H1 (cell line): ENCODE measurements around the gene TOMM5. TPM values are rescaled to one million over a fixed set of nuclear protein-coding genes. Genes with fewer than 3 reads are reported as not detected.

Source experiments
- CTCF ChIA-PET: fragments of 300-600 bp; sonication (Branson Sonifier 250); formaldehyde crosslinking; loops from one replicate; lab custom pipeline; 2021; ENCODE audit not compliant: partially characterized antibody; lab: Charles Lee
- POLR2A ChIA-PET: fragments of 300-600 bp; sonication (Branson Sonifier 250); formaldehyde crosslinking; loops from one replicate; lab custom pipeline; 2021; ENCODE audit warnings: inconsistent platforms; ENCODE audit not compliant: partially characterized antibody; lab: Charles Lee
- DNase-seq, 2 experiments: peaks; one replicate each; pipeline versions ENCODE4 v3.0.0 to v3.0.0-alpha.2; 2010 to 2022; ENCODE audit warnings: low spot score in 2 of 2, low read depth in 1 of 2, mixed read lengths in 1 of 2
- FAIRE-seq: peaks from 2 replicates; lab custom pipeline; 2011; peaks lifted over from hg19 to GRCh38; lab: Jason Lieb, UNC
- H2AFZ ChIP-seq: 2 replicates; pipeline ENCODE4 v1.8.1; 2012; ENCODE audit warnings: low read length, inconsistent platforms
- H2AK5ac ChIP-seq: 2 replicates; pipeline ENCODE4 v1.6.1; 2013; ENCODE audit warnings: low read depth, low read length
- H2BK120ac ChIP-seq: replicated peaks from 2 replicates; pipeline ENCODE3; 2013; ENCODE audit warnings: low read depth, low read length, inconsistent platforms
- H2BK12ac ChIP-seq: 2 replicates; pipeline ENCODE4 v1.6.1; 2013; ENCODE audit warnings: low read depth, low read length
- H2BK15ac ChIP-seq: 2 replicates; pipeline ENCODE4 v1.6.1; 2013; ENCODE audit warnings: low read length
- H2BK20ac ChIP-seq: 2 replicates; pipeline ENCODE4 v1.6.1; 2013; ENCODE audit warnings: low read length
- H2BK5ac ChIP-seq: 2 replicates; pipeline ENCODE4 v1.6.1; 2013; ENCODE audit warnings: low read depth, low read length
- H3K14ac ChIP-seq: 2 replicates; pipeline ENCODE4 v1.6.1; 2013; ENCODE audit warnings: inconsistent platforms; ENCODE audit not compliant: insufficient read length
- H3K18ac ChIP-seq: 2 replicates; pipeline ENCODE4 v1.6.1; 2013; ENCODE audit warnings: low read length; ENCODE audit errors: extremely low read depth
- H3K23ac ChIP-seq: 2 replicates; pipeline ENCODE4 v1.6.1; 2013; ENCODE audit warnings: inconsistent platforms; ENCODE audit not compliant: insufficient read length
- H3K23me2 ChIP-seq: 2 replicates; pipeline ENCODE4 v1.6.1; 2013; ENCODE audit warnings: low read depth, low read length
- H3K27ac ChIP-seq: 2 replicates; pipeline ENCODE4 v1.6.1; 2011; ENCODE audit warnings: low read depth, low read length, inconsistent platforms
- H3K27me3 ChIP-seq, 4 experiments: replicated peaks in 1 of 4; 1 replicate in 1 of 4; 2 replicates in 3 of 4; pipeline versions ENCODE4 v1.6.1 to v1.8.1; 2011 to 2013; ENCODE audit warnings: low read length in 3 of 4, mild to moderate bottlenecking in 3 of 4, inconsistent platforms in 2 of 4, mixed read lengths in 2 of 4, moderate library complexity in 1 of 4; ENCODE audit not compliant: control insufficient read depth in 3 of 4, insufficient read depth in 3 of 4; ENCODE audit errors: extremely low read depth in 1 of 4
- H3K36me3 ChIP-seq, 4 experiments: 2 replicates each; pipeline versions ENCODE4 v1.6.1 to v1.8.1; 2011 to 2013; ENCODE audit warnings: mild to moderate bottlenecking in 4 of 4, low read length in 3 of 4, moderate library complexity in 2 of 4, control low read depth in 1 of 4, inconsistent platforms in 1 of 4; ENCODE audit not compliant: insufficient read depth in 4 of 4, control insufficient read depth in 2 of 4
- H3K4ac ChIP-seq: replicated peaks from 2 replicates; pipeline ENCODE3; 2013; ENCODE audit warnings: low read length, low read depth, mixed read lengths, inconsistent platforms; ENCODE audit not compliant: insufficient read length
- H3K4me1 ChIP-seq, 4 experiments: replicated peaks in 1 of 4; 1 replicate in 1 of 4; 2 replicates in 3 of 4; pipeline versions ENCODE4 v1.6.1 to v1.8.1; 2011 to 2013; ENCODE audit warnings: low read length in 3 of 4, inconsistent platforms in 2 of 4, mixed read lengths in 1 of 4; ENCODE audit not compliant: insufficient read depth in 4 of 4, control insufficient read depth in 3 of 4
- H3K4me2 ChIP-seq, 2 experiments: 2 replicates each; pipeline versions ENCODE4 v1.6.1 to v1.8.1; 2011 to 2013; ENCODE audit warnings: low read depth in 2 of 2, low read length in 2 of 2, control low read depth in 1 of 2, inconsistent platforms in 1 of 2, mild to moderate bottlenecking in 1 of 2; ENCODE audit not compliant: insufficient read depth in 1 of 2
- H3K4me3 ChIP-seq, 4 experiments: fragments of 200-600, 300-600 bp in 1 of 4; sonication (generic), shearing (Covaris generic), sonication (Bioruptor Twin) in 1 of 4; 2 replicates each; pipeline versions ENCODE4 v1.5.1 to v1.8.1; 2011 to 2016; ENCODE audit warnings: low read length in 4 of 4, low read depth in 3 of 4, control low read depth in 2 of 4, inconsistent platforms in 2 of 4, mild to moderate bottlenecking in 2 of 4, mixed read lengths in 1 of 4, moderate library complexity in 1 of 4; ENCODE audit not compliant: insufficient read depth in 2 of 4; ENCODE audit errors: extremely low read depth in 1 of 4
- H3K56ac ChIP-seq: replicated peaks from 2 replicates; pipeline ENCODE3; 2013; ENCODE audit warnings: low read depth, mild to moderate bottlenecking, mixed read lengths, low read length, inconsistent platforms; ENCODE audit not compliant: insufficient read length
- H3K79me1 ChIP-seq: 2 replicates; pipeline ENCODE4 v1.6.1; 2013; ENCODE audit warnings: low read depth, low read length, control low read depth
- H3K79me2 ChIP-seq, 2 experiments: 2 replicates each; pipeline versions ENCODE4 v1.6.1 to v1.8.1; 2012 to 2013; ENCODE audit warnings: low read length in 2 of 2, mild to moderate bottlenecking in 2 of 2, inconsistent platforms in 1 of 2; ENCODE audit not compliant: insufficient read depth in 2 of 2, control insufficient read depth in 1 of 2
- H3K9ac ChIP-seq, 4 experiments: replicated peaks in 1 of 4; 1 replicate in 1 of 4; 2 replicates in 3 of 4; pipeline versions ENCODE4 v1.6.1 to v1.8.1; 2011 to 2013; ENCODE audit warnings: low read depth in 3 of 4, low read length in 3 of 4, control low read depth in 2 of 4, mild to moderate bottlenecking in 2 of 4, moderate library complexity in 2 of 4, inconsistent platforms in 1 of 4; ENCODE audit errors: extremely low read depth in 1 of 4
- H3K9me3 ChIP-seq, 2 experiments: 2 replicates each; pipeline versions ENCODE4 v1.6.1 to v1.8.1; 2012 to 2013; ENCODE audit warnings: mild to moderate bottlenecking in 2 of 2, moderate library complexity in 2 of 2, control low read depth in 1 of 2, inconsistent platforms in 1 of 2, low read depth in 1 of 2, low read length in 1 of 2, mixed read lengths in 1 of 2; ENCODE audit not compliant: insufficient read depth in 2 of 2
- H4K20me1 ChIP-seq, 2 experiments: replicated peaks in 1 of 2; 2 replicates each; pipeline versions ENCODE3 to v1.8.1; 2011 to 2013; ENCODE audit warnings: inconsistent platforms in 2 of 2, low read length in 2 of 2, mild to moderate bottlenecking in 1 of 2; ENCODE audit not compliant: insufficient read depth in 2 of 2, control insufficient read depth in 1 of 2
- H4K5ac ChIP-seq: 2 replicates; pipeline ENCODE4 v1.6.1; 2013; ENCODE audit warnings: low read length, low read depth, mixed read lengths, inconsistent platforms; ENCODE audit not compliant: insufficient read length
- H4K8ac ChIP-seq: 2 replicates; pipeline ENCODE4 v1.8.0; 2013; ENCODE audit warnings: mild to moderate bottlenecking, moderate library complexity, low read length, inconsistent platforms; ENCODE audit not compliant: insufficient read depth; ENCODE audit errors: extremely low read depth
- H4K91ac ChIP-seq: replicated peaks from 2 replicates; pipeline ENCODE3; 2013; ENCODE audit warnings: low read length, mixed read lengths, inconsistent platforms; ENCODE audit not compliant: insufficient read length
- ASH2L ChIP-seq: fragments of 200-600, 300-600 bp; sonication (generic); IDR thresholded peaks from one replicate; pipeline ENCODE4 v1.7.1; 2017; ENCODE audit warnings: low read length
- BCL11A ChIP-seq, 2 experiments: IDR thresholded peaks; one replicate each; pipeline ENCODE4 v1.6.1; 2011; ENCODE audit warnings: low read depth in 2 of 2, low read length in 2 of 2, mild to moderate bottlenecking in 2 of 2
- CBX8 ChIP-seq: fragments of 300-800, 300-1000 bp; sonication (generic); IDR thresholded peaks from 2 replicates; pipeline ENCODE4 v1.7.1; 2016; ENCODE audit warnings: low read depth, low read length, borderline replicate concordance
- CHD2 ChIP-seq: IDR thresholded peaks from 2 replicates; pipeline ENCODE4 v1.6.1; 2012; ENCODE audit warnings: low read length, improper control_type of control experiment
- HDAC6 ChIP-seq: IDR thresholded peaks from one replicate; pipeline ENCODE4 v1.7.1; 2012; ENCODE audit warnings: low read depth, mild to moderate bottlenecking, inconsistent platforms, low read length, moderate library complexity
- KDM4A ChIP-seq: IDR thresholded peaks from one replicate; pipeline ENCODE4 v1.7.1; 2012; ENCODE audit warnings: low read depth, mild to moderate bottlenecking, moderate library complexity, low read length, inconsistent platforms; ENCODE audit not compliant: severe bottlenecking
- RAD21 ChIP-seq, 2 experiments: IDR thresholded peaks in 1 of 2; conservative IDR thresholded peaks in 1 of 2; 2 replicates each; pipeline ENCODE4 v1.6.1; 2011; ENCODE audit warnings: low read depth in 2 of 2, low read length in 2 of 2, improper control_type of control experiment in 1 of 2, inconsistent platforms in 1 of 2, mild to moderate bottlenecking in 1 of 2, moderate library complexity in 1 of 2
- SAP30 ChIP-seq: fragments of 300-600 bp; sonication (generic); IDR thresholded peaks from 2 replicates; pipeline ENCODE4 v1.7.1; 2012; ENCODE audit warnings: low read length, moderate library complexity, mild to moderate bottlenecking, inconsistent platforms; ENCODE audit not compliant: insufficient read depth, insufficient replicate concordance
- SIX5 ChIP-seq: IDR thresholded peaks from 2 replicates; pipeline ENCODE4 v1.6.1; 2011; ENCODE audit warnings: mild to moderate bottlenecking, low read depth, low read length
- SP4 ChIP-seq: IDR thresholded peaks from 2 replicates; pipeline ENCODE4 v1.6.1; 2012; ENCODE audit warnings: low read length, inconsistent platforms
- WGBS, 2 experiments: shearing (Covaris generic) in 1 of 2; methylation state at CpG; one replicate each; pipeline versions ENCODE4 v1.1.6 to v1.1.7; 2013 to 2015; ENCODE audit warnings: low lambda C conversion rate in 2 of 2, mixed read lengths in 2 of 2, inconsistent platforms in 1 of 2, low coverage in 1 of 2, missing lambda C conversion rate in 1 of 2; ENCODE audit not compliant: insufficient replicate concordance in 2 of 2, insufficient coverage in 1 of 2, insufficient read length in 1 of 2; ENCODE audit errors: extremely low coverage in 1 of 2, missing lambda C conversion rate in 1 of 2; 5-methylcytosine and 5-hydroxymethylcytosine counted together
- polyA plus RNA-seq, 7 experiments: library from polyadenylated mRNA; depleted of rRNA in 3 of 7; stranded (reverse) in 5 of 7; unstranded in 2 of 7; fragments of >200 nt in 5 of 7; fragments of 200-250 nt in 2 of 7; gene quantifications; 1 replicate in 5 of 7; 2 replicates in 1 of 7; 4 replicates in 1 of 7; pipeline versions ENCODE4 v1.2.1 to v1.2.3, GENCODE V29; 2011 to 2013; ENCODE audit warnings: missing spikeins in 2 of 7, mixed read lengths in 2 of 7
- total RNA-seq: library from RNA; stranded (reverse); fragmentation: NEBNext Ultra II Directional; extraction: Animal tissue kit (Norgen Biotek cat#: 25700); gene quantifications from 2 replicates; pipeline ENCODE4 v1.2.1, GENCODE V29; 2021
- TF ChIP-seq, protein P1 (sequence below), 3 experiments: IDR thresholded peaks; 1 replicate in 2 of 3; 2 replicates in 1 of 3; pipeline versions ENCODE4 v1.5.1 to v1.6.1; 2011; ENCODE audit warnings: low read length in 3 of 3, mild to moderate bottlenecking in 3 of 3, inconsistent platforms in 2 of 3, low read depth in 1 of 3, moderate library complexity in 1 of 3; ENCODE audit not compliant: insufficient read depth in 1 of 3; ENCODE audit errors: control extremely low read depth in 1 of 3

The TOMM5 gene
- total and polyA plus RNA-seq, 2 of the 8 experiments (the other 6 are each of a cell fraction or from before 2014, with no cell fraction given), result 171 to 174 TPM

- no peaks in the 10 kb centered on the region for H3K27me3 ChIP-seq
- no peak overlapping the region for H3K4me3 ChIP-seq
- H4K20me1 ChIP-seq, result peaks cover 0 to 2% of the 10 kb centered on the region in 2 experiments
- H3K79me2 ChIP-seq, result peaks cover 0 to 13% of the 10 kb centered on the region in 2 experiments; a peak in 2 of 4 replicates
- H3K79me1 ChIP-seq, result no peaks in the 10 kb centered on the region
- no peak overlapping the region for H4K8ac ChIP-seq
- POLR2A ChIA-PET, result interaction anchor here (1.0 to 2.3 kb wide), 2 partner anchors 9 to 25 kb away, joined by 3 to 8 read pairs; partner anchors contain the start of genes FBXO10 and TOMM5
- H4K5ac ChIP-seq, result no peak overlapping the region
- peaks cover 10 to 12% of the 10 kb centered on the region in 2 experiments; a peak in 3 of 4 replicates for H3K9me3 ChIP-seq
- H3K27ac ChIP-seq, result no peak overlapping the region
- no peak overlapping the region for H3K56ac ChIP-seq
- H4K91ac ChIP-seq, result no peak overlapping the region
- H2BK15ac ChIP-seq, result no peak overlapping the region
- H3K4ac ChIP-seq, result no peak overlapping the region
- no peak overlapping the region for H2AFZ ChIP-seq
- DNase-seq (no peak), FAIRE-seq (no peak)
- H2BK5ac ChIP-seq, result no peak overlapping the region
- no peak overlapping the region for H2AK5ac ChIP-seq
- no peak overlapping the region for H3K23ac ChIP-seq
- no peak overlapping the region for H3K4me2 ChIP-seq
- H3K36me3 ChIP-seq, result peaks cover 0 to 8% (median 3%) of the 10 kb centered on the region in 4 experiments; a peak in 3 of 8 replicates
- CTCF ChIA-PET, result interaction anchor here (0.6 to 1.6 kb wide), 4 partner anchors 8 to 58 kb away, joined by 3 to 5 read pairs (median 4); no protein-coding TSS in a partner anchor
- WGBS, 2 experiments, result 88% methylated on average over 3 of the region's 3 CpGs; no CpG with 5 or more reads in 1 of the 2 experiments
- H2BK20ac ChIP-seq, result no peak overlapping the region
- peaks cover 0 to 6% (median 1%) of the 10 kb centered on the region in 4 experiments; a peak in 4 of 7 replicates for H3K4me1 ChIP-seq
- no peak overlapping the region for H3K9ac ChIP-seq
- H3K23me2 ChIP-seq, result no peaks in the 10 kb centered on the region
- no peak overlapping the region for H2BK12ac ChIP-seq
- no peak overlapping the region for H2BK120ac ChIP-seq
- H3K18ac ChIP-seq, result no peak overlapping the region
- no peak overlapping the region for H3K14ac ChIP-seq
- TF ChIP-seq SAP30 (no peak), ASH2L (no peak), CHD2 (no peak), SIX5 (no peak), KDM4A (no peak), SP4 (no peak), RAD21 (IDR thresholded peaks at IDR 0.05 in 1 of 2, conservative IDR thresholded peaks at IDR 0.05 in 1 of 2; ENCODE audit: low read depth in 2 of 2, low read length in 2 of 2) (no peak), BCL11A (IDR thresholded peaks at IDR 0.05; ENCODE audit: low read depth in 2 of 2, low read length in 2 of 2) (no peak), CBX8 (no peak), HDAC6 (no peak)
- TF ChIP-seq, protein P1, sequence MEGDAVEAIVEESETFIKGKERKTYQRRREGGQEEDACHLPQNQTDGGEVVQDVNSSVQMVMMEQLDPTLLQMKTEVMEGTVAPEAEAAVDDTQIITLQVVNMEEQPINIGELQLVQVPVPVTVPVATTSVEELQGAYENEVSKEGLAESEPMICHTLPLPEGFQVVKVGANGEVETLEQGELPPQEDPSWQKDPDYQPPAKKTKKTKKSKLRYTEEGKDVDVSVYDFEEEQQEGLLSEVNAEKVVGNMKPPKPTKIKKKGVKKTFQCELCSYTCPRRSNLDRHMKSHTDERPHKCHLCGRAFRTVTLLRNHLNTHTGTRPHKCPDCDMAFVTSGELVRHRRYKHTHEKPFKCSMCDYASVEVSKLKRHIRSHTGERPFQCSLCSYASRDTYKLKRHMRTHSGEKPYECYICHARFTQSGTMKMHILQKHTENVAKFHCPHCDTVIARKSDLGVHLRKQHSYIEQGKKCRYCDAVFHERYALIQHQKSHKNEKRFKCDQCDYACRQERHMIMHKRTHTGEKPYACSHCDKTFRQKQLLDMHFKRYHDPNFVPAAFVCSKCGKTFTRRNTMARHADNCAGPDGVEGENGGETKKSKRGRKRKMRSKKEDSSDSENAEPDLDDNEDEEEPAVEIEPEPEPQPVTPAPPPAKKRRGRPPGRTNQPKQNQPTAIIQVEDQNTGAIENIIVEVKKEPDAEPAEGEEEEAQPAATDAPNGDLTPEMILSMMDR (IDR thresholded peaks at IDR 0.05; ENCODE audit: control extremely low read depth in 1 of 3, insufficient read depth in 1 of 3, low read depth in 1 of 3, low read length in 3 of 3), result no peak
These were observed 25.7 kb downstream of the TOMM5 start for GRCh38 chr9:37566716-37567115.
